ENCODE data around the gene ZNF608.

The ZNF608 gene

GRCh38 chr5:124773315-124774311, 27.2 kb upstream of the ZNF608 start:
- no peak for TF ChIP-seq CTCF (IDR thresholded peaks at IDR 0.05; ENCODE audit: low read depth, low read length)
- Histone ChIP-seq H3K4me3 (ENCODE audit: low read depth, low read length) (no peak overlapping the region), H3K27me3 (ENCODE audit: insufficient read depth, low read depth, severe bottlenecking) (no peaks in the 10 kb centered on the region), H3K36me3 (no peaks in the 10 kb centered on the region), H3K27ac (no peak overlapping the region), H3K9me3 (ENCODE audit: severe bottlenecking) (no peaks in the 10 kb centered on the region)
- no peak for DNase-seq

GRCh38 chr5:124772457-124773200, 26.2 kb upstream of the ZNF608 start:
- TF ChIP-seq CTCF (IDR thresholded peaks at IDR 0.05; ENCODE audit: low read depth, low read length): no peak
- Histone ChIP-seq H3K27ac (no peak overlapping the region), H3K4me3 (ENCODE audit: low read depth, low read length) (no peak overlapping the region), H3K36me3 (no peaks in the 10 kb centered on the region), H3K27me3 (ENCODE audit: insufficient read depth, low read depth, severe bottlenecking) (no peaks in the 10 kb centered on the region), H3K9me3 (ENCODE audit: severe bottlenecking) (no peaks in the 10 kb centered on the region)
- DNase-seq: no peak

- no peaks in the 10 kb centered on the region for H3K9me3 ChIP-seq (ENCODE audit: severe bottlenecking)
- H3K4me3 ChIP-seq (ENCODE audit: low read depth, low read length): no peak overlapping the region
- TF ChIP-seq CTCF (IDR thresholded peaks at IDR 0.05; ENCODE audit: low read depth, low read length): no peak
- H3K36me3 ChIP-seq: no peaks in the 10 kb centered on the region
- H3K27ac ChIP-seq: no peak overlapping the region
- DNase-seq: no peak
- no peaks in the 10 kb centered on the region for H3K27me3 ChIP-seq (ENCODE audit: insufficient read depth, low read depth, severe bottlenecking)
These were observed 25.3 kb upstream of the ZNF608 start for GRCh38 chr5:124771761-124772160.

- H3K27me3 ChIP-seq (ENCODE audit: insufficient read depth, low read depth, severe bottlenecking): no peaks in the 10 kb centered on the region
- no peak for DNase-seq
- H3K4me3 ChIP-seq (ENCODE audit: low read depth, low read length): no peak overlapping the region
- TF ChIP-seq CTCF (IDR thresholded peaks at IDR 0.05; ENCODE audit: low read depth, low read length): no peak
- no peak overlapping the region for H3K27ac ChIP-seq
- no peaks in the 10 kb centered on the region for H3K9me3 ChIP-seq (ENCODE audit: severe bottlenecking)
- no peaks in the 10 kb centered on the region for H3K36me3 ChIP-seq
These were observed 18.7 kb upstream of the ZNF608 start for GRCh38 chr5:124764992-124765611.

DNA sequence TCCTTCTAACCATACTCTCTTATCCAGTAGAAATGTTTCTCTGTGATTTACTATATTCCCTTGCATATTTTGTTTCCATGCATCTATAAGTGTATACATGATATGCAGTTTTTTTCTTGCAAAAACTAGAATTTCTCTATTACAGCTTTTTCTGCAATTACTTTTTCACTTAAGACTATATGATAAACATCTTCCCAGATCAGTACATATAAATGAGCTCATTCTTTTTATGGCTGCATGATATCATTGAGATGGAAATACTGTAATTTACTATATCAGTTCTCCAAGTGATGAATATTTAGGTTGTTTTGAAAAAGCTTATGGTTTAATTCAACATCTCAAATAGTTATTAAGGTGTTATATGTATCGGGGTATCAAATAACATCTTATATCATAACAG, 18.1 kb upstream of the ZNF608 start:
- H3K9me3 ChIP-seq (ENCODE audit: severe bottlenecking): no peaks in the 10 kb centered on the region
- H3K27me3 ChIP-seq (ENCODE audit: insufficient read depth, low read depth, severe bottlenecking): no peaks in the 10 kb centered on the region
- no peak overlapping the region for H3K4me3 ChIP-seq (ENCODE audit: low read depth, low read length)
- DNase-seq: no peak
- H3K36me3 ChIP-seq: no peaks in the 10 kb centered on the region
- H3K27ac ChIP-seq: no peak overlapping the region
- TF ChIP-seq CTCF (IDR thresholded peaks at IDR 0.05; ENCODE audit: low read depth, low read length): no peak
